ENCODE data around the gene DNAJC2.

DNA sequence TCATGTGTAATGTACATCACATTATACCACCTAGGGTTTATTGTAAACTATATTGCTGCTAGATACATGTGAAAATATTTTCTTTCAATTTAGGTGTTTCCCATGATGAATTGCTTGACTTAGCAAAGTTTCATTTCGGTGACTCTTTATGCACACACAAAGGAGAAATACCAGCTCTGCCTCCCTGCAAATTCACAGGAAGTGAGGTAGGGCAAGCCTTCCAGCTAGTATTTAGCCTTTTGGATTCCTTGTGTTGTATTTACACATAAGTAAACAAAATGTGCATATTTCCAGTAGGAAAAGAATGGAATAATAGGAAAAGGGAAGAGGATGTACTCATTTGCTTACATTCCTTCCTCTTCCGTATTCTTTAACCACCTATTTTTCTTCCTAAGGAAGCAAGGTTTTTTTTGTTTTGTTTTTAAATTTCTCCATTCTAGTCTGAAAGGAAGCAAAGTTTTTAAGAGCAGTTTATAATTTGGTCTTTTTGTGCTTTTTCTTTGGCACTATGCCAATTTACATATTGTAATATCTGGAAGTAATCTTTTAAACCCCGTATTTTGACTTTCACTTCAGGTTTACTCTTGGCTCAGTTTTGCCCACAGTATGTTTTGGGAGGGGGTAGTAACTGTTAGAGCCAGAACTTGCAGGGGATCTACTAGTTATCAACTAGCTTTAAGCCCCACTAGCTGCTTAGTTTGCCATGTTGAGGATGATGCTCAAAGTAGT lies 36.9 kb downstream of the DNAJC2 start:
- TF ChIP-seq, protein P1, sequence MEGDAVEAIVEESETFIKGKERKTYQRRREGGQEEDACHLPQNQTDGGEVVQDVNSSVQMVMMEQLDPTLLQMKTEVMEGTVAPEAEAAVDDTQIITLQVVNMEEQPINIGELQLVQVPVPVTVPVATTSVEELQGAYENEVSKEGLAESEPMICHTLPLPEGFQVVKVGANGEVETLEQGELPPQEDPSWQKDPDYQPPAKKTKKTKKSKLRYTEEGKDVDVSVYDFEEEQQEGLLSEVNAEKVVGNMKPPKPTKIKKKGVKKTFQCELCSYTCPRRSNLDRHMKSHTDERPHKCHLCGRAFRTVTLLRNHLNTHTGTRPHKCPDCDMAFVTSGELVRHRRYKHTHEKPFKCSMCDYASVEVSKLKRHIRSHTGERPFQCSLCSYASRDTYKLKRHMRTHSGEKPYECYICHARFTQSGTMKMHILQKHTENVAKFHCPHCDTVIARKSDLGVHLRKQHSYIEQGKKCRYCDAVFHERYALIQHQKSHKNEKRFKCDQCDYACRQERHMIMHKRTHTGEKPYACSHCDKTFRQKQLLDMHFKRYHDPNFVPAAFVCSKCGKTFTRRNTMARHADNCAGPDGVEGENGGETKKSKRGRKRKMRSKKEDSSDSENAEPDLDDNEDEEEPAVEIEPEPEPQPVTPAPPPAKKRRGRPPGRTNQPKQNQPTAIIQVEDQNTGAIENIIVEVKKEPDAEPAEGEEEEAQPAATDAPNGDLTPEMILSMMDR (conservative IDR thresholded peaks at IDR 0.05; ENCODE audit: low read depth in 2 of 2) = no peak
- no peak for TF ChIP-seq EZH2 (IDR thresholded peaks at IDR 0.05; ENCODE audit: low read depth, unreplicated experiment)
- TF ChIP-seq, protein P2, sequence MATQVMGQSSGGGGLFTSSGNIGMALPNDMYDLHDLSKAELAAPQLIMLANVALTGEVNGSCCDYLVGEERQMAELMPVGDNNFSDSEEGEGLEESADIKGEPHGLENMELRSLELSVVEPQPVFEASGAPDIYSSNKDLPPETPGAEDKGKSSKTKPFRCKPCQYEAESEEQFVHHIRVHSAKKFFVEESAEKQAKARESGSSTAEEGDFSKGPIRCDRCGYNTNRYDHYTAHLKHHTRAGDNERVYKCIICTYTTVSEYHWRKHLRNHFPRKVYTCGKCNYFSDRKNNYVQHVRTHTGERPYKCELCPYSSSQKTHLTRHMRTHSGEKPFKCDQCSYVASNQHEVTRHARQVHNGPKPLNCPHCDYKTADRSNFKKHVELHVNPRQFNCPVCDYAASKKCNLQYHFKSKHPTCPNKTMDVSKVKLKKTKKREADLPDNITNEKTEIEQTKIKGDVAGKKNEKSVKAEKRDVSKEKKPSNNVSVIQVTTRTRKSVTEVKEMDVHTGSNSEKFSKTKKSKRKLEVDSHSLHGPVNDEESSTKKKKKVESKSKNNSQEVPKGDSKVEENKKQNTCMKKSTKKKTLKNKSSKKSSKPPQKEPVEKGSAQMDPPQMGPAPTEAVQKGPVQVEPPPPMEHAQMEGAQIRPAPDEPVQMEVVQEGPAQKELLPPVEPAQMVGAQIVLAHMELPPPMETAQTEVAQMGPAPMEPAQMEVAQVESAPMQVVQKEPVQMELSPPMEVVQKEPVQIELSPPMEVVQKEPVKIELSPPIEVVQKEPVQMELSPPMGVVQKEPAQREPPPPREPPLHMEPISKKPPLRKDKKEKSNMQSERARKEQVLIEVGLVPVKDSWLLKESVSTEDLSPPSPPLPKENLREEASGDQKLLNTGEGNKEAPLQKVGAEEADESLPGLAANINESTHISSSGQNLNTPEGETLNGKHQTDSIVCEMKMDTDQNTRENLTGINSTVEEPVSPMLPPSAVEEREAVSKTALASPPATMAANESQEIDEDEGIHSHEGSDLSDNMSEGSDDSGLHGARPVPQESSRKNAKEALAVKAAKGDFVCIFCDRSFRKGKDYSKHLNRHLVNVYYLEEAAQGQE (IDR thresholded peaks at IDR 0.05; ENCODE audit: unreplicated experiment) = no peak
